Measurements from ENCODE around the gene IL32. TPM values are rescaled to one million over a fixed set of nuclear protein-coding genes. Genes with fewer than 3 reads are reported as not detected.

IL32 gene
- polyA plus RNA-seq, 2 of the 4 experiments (the other 2 are of a cell fraction), result 8.9 to 20.2 TPM

DNA sequence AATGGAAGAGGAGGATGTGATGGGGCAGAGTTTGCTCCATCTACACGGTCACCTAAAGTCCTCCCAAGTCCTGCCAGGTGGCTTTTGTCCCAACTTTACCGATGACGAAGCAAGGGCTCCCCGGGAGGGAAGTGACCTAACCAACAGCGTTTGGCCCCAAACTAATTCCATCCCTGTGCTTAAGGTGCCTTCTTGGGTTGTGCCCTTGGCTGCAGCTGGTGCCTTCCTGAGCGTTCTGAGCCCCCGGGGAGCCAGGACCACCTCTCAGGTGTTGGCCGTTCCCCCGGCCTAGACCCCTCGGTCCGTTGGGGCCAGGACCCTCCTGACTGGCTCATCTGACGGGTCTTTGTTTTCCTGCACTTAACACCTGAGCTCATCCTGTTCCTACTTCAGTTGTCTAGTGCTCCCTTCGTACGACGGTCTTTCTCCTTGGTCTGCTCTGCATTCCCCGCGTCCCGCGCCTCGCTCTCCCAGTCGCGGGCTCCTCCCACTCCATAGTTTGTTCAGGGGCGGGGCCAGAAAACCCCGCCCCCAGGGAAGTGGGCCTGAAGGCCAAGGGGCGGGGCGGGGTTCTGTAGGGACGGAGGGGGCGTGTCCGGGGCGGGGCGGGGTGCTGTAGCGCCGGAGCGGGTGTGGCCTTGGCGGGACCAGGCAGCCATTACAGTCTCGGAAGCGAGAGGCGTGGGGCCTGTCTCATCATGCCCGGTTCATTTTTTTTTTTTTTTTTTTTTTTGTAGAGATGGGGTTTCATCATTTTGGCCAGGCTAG, 34.5 kb downstream of the IL32 start:
- Histone ChIP-seq H3K4me3 (peak overlapping the region; percentile 34; the same call in 2 of the 3 replicates), H3K4me1 (peaks cover 15% of the 10 kb centered on the region), H3K9me3 (no peaks in the 10 kb centered on the region), H3K4me2 (peak overlapping the region; percentile 52), H3K27ac (peak overlapping the region; percentile 69 to 78)
- POLR2A ChIA-PET, result no interaction called here
- 19% methylated on average over 39 of the region's 39 CpGs for WGBS (ENCODE audit: missing lambda C conversion rate)
- DNase-seq (ENCODE audit: low read depth in 1 of 2, low spot score in 1 of 2), result peak; percentile 80 to 92
- CTCF ChIA-PET, result interaction anchor here (1.0 to 10.9 kb wide), 10 partner anchors 9 to 64 kb away, joined by 3 to 124 read pairs (median 5); partner anchors contain the start of gene IL32
- FAIRE-seq, result no peak
- ATAC-seq, result peak; percentile 75 to 87
- TF ChIP-seq, protein P1, sequence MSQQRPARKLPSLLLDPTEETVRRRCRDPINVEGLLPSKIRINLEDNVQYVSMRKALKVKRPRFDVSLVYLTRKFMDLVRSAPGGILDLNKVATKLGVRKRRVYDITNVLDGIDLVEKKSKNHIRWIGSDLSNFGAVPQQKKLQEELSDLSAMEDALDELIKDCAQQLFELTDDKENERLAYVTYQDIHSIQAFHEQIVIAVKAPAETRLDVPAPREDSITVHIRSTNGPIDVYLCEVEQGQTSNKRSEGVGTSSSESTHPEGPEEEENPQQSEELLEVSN (IDR thresholded peaks at IDR 0.05; ENCODE audit: borderline replicate concordance, low read depth), result 0 out of 2 replicates have a peak, but pooled peaks have one; percentile 38
- TF ChIP-seq RAD21 (conservative IDR thresholded peaks at IDR 0.05 in 1 of 2, IDR thresholded peaks at IDR 0.05 in 1 of 2), result no peak
- TF ChIP-seq, protein P2, sequence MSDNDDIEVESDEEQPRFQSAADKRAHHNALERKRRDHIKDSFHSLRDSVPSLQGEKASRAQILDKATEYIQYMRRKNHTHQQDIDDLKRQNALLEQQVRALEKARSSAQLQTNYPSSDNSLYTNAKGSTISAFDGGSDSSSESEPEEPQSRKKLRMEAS (IDR thresholded peaks at IDR 0.05), result peak; percentile 35; the same call in 1 of the 2 replicates

DNA sequence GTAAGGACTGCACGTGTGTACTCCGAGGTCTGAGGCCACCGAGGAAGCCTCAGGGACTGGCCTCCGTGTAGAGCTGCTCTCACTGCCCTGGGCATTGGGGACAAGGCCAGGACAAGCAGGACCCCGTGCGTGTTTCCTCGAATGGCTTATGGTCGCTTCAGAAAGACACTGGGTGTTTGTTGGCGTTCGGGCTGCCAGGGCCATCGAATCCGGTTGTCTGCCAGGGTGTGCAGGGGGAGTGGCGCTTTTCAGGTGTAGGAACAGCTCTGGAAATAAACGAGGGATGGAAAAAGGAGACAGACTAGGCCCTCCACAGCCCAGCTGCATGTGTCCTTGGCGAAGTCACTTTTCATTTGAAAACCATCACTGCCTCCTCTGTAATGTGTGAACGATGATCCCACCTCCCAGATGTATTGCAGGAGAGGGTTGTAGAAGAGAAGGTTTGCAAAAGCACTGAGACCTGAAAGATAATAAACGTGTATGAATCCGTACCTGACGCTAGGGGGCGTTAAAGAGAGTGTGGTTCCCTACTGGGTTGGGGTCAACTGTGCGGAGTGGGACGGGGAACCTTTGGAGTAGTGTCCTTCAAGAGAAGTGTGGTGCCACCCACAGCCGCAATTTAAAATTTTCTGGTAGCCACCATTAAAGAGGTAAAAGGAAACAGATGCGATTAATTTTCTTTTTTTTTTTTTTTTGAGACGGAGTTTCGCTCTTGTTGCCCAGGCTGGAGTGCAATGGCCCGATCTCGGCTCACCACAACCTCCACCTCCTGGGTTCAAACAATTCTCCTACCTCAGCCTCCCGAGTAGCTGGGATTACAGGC, 35.8 kb downstream of the IL32 start:
- DNase-seq (ENCODE audit: low read depth in 1 of 2, low spot score in 1 of 2) (peak; percentile 59 to 65), ATAC-seq (0 out of 6 replicates have a peak, but pooled peaks of 1 of the 2 experiments have one; percentile 15), FAIRE-seq (no peak)
- Histone ChIP-seq H3K9me3 (no peaks in the 10 kb centered on the region), H3K4me2 (peak overlapping the region; percentile 52; the same call in 2 of the 3 replicates), H3K4me3 (no peak overlapping the region), H3K4me1 (peaks cover 11% of the 10 kb centered on the region), H3K27ac (peak overlapping the region; percentile 69 to 78; a peak in 5 of 6 replicates)
- ChIA-PET POLR2A (no interaction called here), CTCF (interaction anchor here (0.6 to 10.9 kb wide), 22 partner anchors 10 to 245 kb away, joined by 3 to 124 read pairs (median 4); partner anchors contain the start of genes IL32 and ZNF213)
- WGBS (ENCODE audit: missing lambda C conversion rate), result 59% methylated on average over 29 of the region's 29 CpGs
- TF ChIP-seq BHLHE40 (IDR thresholded peaks at IDR 0.05; ENCODE audit: low read depth, low read length), result no peak
- TF ChIP-seq, protein P3, sequence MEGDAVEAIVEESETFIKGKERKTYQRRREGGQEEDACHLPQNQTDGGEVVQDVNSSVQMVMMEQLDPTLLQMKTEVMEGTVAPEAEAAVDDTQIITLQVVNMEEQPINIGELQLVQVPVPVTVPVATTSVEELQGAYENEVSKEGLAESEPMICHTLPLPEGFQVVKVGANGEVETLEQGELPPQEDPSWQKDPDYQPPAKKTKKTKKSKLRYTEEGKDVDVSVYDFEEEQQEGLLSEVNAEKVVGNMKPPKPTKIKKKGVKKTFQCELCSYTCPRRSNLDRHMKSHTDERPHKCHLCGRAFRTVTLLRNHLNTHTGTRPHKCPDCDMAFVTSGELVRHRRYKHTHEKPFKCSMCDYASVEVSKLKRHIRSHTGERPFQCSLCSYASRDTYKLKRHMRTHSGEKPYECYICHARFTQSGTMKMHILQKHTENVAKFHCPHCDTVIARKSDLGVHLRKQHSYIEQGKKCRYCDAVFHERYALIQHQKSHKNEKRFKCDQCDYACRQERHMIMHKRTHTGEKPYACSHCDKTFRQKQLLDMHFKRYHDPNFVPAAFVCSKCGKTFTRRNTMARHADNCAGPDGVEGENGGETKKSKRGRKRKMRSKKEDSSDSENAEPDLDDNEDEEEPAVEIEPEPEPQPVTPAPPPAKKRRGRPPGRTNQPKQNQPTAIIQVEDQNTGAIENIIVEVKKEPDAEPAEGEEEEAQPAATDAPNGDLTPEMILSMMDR (IDR thresholded peaks at IDR 0.05), result peak; percentile 61

DNA sequence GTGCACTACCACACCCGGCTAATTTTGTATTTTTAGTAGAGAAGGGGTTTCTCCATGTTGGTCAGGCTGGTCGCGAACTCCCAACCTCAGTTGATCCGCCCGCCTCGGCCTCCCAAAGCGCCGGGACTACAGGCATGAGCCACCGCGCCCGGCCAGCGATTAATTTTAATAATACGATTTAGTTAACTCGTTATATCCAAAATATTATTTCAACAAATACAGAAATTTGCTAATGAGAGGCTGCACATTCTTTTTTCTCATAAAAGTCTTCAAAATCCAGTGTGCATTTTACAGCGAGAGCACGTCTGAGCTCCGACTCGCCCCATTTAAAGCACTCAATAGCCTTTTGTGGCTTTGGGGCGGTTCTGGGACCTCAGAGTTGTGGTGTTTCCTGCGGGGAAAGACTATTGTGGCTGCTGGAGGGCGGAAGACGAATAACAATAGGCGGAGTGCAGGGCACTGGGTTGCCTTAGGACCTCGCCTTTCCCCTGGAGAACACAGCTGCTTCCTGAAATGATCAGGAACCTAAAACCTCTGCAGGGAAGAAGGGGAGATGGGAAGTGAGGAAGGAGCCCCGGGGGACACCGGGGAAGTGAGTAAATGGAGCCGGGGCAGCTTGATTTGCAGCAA, 36.5 kb downstream of the IL32 start:
- no peak for ATAC-seq
- FAIRE-seq, result no peak
- Histone ChIP-seq H3K27ac (no peak overlapping the region), H3K4me2 (no peak overlapping the region), H3K9me3 (no peaks in the 10 kb centered on the region), H3K4me1 (peaks cover 7% of the 10 kb centered on the region), H3K4me3 (no peak overlapping the region)
- no peak for TF ChIP-seq BHLHE40 (IDR thresholded peaks at IDR 0.05; ENCODE audit: low read depth, low read length)
- no peak for TF ChIP-seq ZFP36 (IDR thresholded peaks at IDR 0.05; ENCODE audit: borderline replicate concordance, partially characterized antibody)
- TF ChIP-seq, protein P4, sequence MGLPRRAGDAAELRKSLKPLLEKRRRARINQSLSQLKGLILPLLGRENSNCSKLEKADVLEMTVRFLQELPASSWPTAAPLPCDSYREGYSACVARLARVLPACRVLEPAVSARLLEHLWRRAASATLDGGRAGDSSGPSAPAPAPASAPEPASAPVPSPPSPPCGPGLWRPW (IDR thresholded peaks at IDR 0.05), result no peak
- TF ChIP-seq CBX8 (IDR thresholded peaks at IDR 0.05), result no peak
- no peak for TF ChIP-seq KDM1A (IDR thresholded peaks at IDR 0.05; ENCODE audit: low read depth)
- TF ChIP-seq, protein P1 (IDR thresholded peaks at IDR 0.05; ENCODE audit: borderline replicate concordance, low read depth), result no peak
- no peak for TF ChIP-seq CHD4 (IDR thresholded peaks at IDR 0.05; ENCODE audit: borderline replicate concordance)
- TF ChIP-seq ESRRA (IDR thresholded peaks at IDR 0.05; ENCODE audit: borderline replicate concordance, low read length), result no peak
- TF ChIP-seq POLR2A (IDR thresholded peaks at IDR 0.05; ENCODE audit: low read length), result no peak
- no peak for TF ChIP-seq CHD2 (IDR thresholded peaks at IDR 0.05; ENCODE audit: low read length, partially characterized antibody)
- TF ChIP-seq, protein P5, sequence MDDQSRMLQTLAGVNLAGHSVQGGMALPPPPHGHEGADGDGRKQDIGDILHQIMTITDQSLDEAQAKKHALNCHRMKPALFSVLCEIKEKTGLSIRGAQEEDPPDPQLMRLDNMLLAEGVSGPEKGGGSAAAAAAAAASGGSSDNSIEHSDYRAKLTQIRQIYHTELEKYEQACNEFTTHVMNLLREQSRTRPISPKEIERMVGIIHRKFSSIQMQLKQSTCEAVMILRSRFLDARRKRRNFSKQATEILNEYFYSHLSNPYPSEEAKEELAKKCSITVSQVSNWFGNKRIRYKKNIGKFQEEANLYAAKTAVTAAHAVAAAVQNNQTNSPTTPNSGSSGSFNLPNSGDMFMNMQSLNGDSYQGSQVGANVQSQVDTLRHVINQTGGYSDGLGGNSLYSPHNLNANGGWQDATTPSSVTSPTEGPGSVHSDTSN (IDR thresholded peaks at IDR 0.05), result no peak
- TF ChIP-seq MYC (IDR thresholded peaks at IDR 0.05; ENCODE audit: borderline replicate concordance, low read length), result no peak
- no peak for TF ChIP-seq ZSCAN20 (CRISPR knock-in tag; IDR thresholded peaks at IDR 0.05)
- no peak for TF ChIP-seq HDAC2 (IDR thresholded peaks at IDR 0.05)
- no peak for TF ChIP-seq HOXB13 (CRISPR knock-in tag; IDR thresholded peaks at IDR 0.05; ENCODE audit: low read depth)
- no peak for TF ChIP-seq ZNF302 (CRISPR knock-in tag; IDR thresholded peaks at IDR 0.05)
- no peak for TF ChIP-seq NPAS2 (CRISPR knock-in tag; IDR thresholded peaks at IDR 0.05; ENCODE audit: borderline replicate concordance)
- TF ChIP-seq JUNB (IDR thresholded peaks at IDR 0.05), result no peak
- no peak for TF ChIP-seq CEBPB (IDR thresholded peaks at IDR 0.05)
- no peak for TF ChIP-seq RFX5 (IDR thresholded peaks at IDR 0.05)
- ChIA-PET CTCF (interaction anchor here (0.7 to 10.9 kb wide), 15 partner anchors 9 to 244 kb away, joined by 3 to 124 read pairs (median 5); partner anchors contain the start of gene IL32), POLR2A (interaction anchor here (0.7 kb wide), 3 partner anchors 10 to 423 kb away, joined by 6 to 17 read pairs (median 7); no protein-coding TSS in a partner anchor)
- no peak for DNase-seq (ENCODE audit: low read depth in 1 of 2, low spot score in 1 of 2)
- 85% methylated on average over 27 of the region's 27 CpGs for WGBS (ENCODE audit: missing lambda C conversion rate)

Measured in A549 (cell line).